COLO829 (cell line): ENCODE data around the gene ERBB2.
A peak's percentile ranks its signal among the peaks of the same experiment; 100 is the strongest.
"Not testable (repeated sequence)": the region's sequence is repeated elsewhere in the genome, so short reads cannot be mapped to it uniquely, and the experiment has no call there.

Experiments
- DNase-seq: peaks from one replicate; pipeline ENCODE4 v3.0.0; 2012; ENCODE audit warnings: low spot score

The ERBB2 gene

DNA sequence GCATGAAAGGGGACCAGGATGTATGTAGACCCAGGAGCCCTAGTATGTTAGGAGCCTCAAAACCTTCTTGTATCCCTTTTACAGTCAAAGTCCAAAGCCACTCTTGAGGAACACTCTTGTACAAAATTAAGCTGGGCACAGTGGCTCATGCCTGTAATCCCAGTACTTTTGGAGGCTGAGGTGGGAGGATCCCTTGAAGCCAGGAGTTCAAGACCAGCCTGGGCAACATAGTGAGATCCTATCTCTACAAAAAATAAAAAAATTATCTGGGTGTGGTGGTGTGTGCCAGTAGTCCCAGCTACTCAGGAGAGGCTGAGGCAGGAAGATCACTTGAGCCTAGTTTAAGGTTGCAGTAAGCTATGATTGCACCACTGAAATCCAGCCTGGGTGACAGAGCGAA is 26.1 kb downstream of the ERBB2 start:
- DNase-seq = not testable (repeated sequence)

DNA sequence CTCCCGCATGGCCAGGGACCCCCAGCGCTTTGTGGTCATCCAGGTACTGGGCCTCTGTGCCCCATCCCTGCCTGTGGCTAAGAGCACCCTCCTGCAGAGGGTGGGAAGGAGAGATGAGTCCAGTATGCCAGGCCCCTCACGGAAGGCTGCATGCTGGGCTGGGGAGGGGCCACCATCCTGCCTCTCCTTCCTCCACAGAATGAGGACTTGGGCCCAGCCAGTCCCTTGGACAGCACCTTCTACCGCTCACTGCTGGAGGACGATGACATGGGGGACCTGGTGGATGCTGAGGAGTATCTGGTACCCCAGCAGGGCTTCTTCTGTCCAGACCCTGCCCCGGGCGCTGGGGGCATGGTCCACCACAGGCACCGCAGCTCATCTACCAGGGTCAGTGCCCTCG is 26.8 kb downstream of the ERBB2 start:
- DNase-seq = no peak

DNA sequence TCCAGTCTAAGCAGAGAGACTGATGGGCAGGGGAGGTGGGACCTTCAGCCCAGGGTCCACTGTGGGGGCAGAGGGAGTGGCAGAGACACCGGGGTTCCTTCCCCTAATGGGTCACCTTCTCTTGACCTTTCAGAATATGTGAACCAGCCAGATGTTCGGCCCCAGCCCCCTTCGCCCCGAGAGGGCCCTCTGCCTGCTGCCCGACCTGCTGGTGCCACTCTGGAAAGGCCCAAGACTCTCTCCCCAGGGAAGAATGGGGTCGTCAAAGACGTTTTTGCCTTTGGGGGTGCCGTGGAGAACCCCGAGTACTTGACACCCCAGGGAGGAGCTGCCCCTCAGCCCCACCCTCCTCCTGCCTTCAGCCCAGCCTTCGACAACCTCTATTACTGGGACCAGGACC is 27.7 kb downstream of the ERBB2 start:
- no peak for DNase-seq

DNA sequence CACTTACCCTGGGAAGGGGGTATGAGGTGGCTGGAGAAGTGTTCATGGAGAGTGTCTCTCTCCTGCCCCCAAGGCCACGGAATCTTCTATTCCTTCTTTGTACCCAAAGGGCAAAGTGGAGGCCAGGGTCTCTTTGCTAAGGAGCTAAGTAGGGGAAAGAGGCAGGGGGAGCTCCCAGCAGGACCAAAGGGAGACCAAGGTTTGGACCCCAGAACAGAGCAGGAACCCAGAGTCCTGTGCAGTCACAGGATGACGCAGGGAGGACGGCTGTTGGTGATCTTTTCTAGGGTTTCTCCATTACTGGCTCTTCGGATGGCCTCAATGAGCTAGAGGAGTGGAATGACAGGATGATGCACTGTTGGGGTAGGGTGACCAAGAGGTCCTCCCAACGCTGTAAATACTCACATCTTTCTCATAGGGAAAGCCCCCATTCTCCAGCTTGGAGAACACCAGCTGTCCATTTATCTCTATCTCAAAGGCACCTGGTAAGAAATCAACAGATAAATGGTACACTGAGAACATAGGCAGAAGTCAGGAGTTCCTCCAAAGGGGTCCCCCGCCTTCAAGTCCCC is 29.5 kb downstream of the ERBB2 start:
- no peak for DNase-seq

DNA sequence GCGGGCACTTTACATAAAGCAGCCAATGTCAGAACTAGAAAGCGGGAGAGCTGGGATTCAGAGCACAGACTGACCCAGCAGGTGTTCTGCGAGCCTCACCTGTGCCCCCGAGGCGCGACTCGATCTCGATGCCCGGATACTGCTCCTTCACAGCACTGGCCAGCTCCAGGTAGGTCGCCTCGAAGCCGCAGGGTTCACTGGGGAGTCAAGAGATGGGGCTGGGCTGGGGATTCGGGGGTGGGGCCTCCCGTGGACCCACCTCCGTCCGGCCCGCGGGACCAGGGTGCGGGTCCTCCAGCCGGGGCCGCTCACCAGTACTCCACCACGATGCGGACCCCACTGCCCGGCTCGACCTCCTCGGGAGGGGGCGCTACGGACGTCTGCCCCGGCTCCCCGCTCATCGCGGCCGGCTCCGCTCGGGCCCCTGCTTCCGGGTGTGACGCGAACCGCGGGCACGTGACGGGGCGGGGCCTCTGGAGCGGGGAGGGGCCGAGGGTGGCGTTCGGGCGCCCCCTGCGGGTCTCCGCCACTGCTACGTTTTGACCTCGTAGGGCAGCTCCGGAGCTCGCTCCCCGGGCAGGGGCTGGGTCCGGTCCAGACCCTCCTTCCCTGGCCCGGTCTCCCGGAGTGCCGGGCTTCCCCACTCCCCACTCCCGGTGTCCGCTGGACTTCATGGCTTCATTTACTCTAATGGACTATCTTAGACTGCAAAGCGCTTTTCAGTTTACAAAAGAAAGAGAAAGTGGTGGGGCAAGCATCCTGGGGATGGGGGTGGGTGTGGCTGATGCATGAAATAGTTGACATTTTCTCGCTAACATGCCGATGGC is 30.4 kb downstream of the ERBB2 start, which contains the start of gene MIEN1:
Gene MIEN1, minus strand, starts transcription at position 438 of the 827 bp plus-strand sequence. Its CDS starts 37 bp downstream, at position 401.
- peak; percentile 95 for DNase-seq

DNA sequence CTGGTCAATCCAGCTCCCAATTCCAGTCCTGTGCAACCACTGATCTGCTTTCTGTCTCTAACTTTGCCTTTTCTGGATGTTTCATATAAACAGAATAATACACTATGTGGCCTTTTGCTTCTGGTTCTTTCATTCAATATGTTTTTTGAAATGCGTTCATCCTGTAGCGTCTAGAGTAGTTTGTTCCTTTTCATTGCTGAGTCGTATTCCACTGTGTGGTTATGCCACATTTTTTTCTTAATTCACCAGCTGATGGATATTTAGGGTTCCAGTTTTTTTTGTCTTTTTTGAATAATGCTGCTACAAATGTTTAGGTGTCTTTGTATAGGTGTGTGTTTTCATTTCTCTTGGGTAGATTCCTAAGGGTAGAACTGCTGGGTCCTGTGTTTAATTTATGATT is 32.7 kb downstream of the ERBB2 start:
- DNase-seq = no peak

DNA sequence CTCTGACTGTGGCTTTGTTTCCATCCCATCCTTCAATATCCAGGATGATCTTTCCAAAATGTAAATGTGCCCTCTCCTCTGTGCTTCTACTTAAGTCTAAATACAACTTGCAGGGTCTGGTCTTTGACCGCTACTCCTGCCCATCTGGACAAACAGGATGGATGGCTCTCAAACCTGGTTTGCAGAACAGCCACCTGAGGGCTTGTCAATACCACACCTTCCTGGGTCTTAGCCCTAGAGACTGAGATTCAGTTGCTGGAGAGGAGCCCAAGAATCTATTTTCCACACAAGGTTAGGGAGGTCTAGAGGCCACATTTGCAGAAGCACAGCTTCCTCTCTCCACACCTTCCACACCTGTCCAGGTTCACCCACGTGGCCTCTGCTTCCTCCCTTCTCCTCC is 36.0 kb downstream of the ERBB2 start:
- no peak for DNase-seq

DNA sequence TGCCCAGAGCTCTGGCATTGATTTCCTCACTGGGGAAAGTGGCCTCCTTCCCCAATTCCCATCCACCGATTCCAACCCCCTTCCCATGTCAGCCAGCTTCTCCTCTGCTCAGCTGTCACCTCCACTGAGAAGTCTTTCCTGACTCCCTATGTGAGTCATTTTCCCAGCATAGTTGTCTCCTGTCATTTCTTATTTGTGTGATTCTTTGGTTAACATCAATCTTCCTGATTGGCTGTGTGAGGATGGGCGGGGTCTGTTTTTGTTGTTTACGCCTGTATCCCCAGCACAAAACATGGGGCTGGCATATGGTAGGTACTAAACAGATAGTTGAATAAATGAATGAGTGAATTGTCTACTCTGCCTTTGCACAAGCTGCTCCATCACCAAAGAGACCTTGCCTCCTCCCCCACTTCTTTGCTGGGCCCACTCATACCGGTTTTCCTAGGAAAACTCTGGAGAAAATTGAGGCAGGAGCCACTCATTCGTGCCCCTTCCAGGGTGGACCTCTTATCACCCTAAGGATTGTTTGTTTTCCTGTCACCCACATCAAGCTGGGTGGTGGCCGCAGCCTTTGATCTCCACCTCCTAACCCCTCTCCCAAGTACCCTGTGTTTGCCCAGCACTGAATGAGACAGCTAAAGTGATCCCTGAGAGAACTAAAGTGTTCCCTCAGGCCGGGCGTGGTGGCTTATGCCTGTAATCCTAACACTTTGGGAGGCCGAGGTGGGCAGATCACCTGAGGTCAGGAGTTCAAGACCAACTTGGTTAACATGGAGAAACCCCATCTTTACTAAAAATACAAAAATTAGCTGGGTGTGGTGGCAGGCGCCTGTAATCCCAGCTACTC is 36.7 kb downstream of the ERBB2 start:
- DNase-seq = no peak

DNA sequence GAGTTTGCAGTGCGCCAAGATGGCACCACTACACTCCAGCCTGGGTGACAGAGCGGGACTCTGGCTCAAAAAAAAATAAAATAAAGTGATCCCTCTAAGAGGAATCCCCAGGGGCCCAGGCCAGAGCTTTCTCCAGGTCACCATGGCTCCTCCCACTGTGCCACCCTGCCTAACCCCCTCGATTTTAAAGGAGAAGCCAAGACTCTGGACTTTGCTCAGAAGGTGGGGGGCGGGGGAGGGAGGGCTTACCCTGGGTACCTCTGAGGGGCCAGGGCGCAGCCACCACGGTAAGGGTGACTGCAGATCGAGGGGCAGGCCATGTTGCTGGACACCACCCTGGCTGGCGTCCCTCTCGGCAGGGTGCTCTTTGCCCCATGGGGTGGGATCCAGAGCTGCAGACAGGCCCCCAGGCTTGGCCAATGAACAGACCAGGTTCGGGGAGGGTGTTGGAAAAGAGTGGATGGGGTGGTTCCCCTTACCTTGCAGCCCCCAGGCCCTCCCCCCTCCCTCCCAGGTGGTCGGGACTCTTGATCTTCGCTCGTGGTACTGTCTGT is 37.4 kb downstream of the ERBB2 start:
- DNase-seq = no peak

DNA sequence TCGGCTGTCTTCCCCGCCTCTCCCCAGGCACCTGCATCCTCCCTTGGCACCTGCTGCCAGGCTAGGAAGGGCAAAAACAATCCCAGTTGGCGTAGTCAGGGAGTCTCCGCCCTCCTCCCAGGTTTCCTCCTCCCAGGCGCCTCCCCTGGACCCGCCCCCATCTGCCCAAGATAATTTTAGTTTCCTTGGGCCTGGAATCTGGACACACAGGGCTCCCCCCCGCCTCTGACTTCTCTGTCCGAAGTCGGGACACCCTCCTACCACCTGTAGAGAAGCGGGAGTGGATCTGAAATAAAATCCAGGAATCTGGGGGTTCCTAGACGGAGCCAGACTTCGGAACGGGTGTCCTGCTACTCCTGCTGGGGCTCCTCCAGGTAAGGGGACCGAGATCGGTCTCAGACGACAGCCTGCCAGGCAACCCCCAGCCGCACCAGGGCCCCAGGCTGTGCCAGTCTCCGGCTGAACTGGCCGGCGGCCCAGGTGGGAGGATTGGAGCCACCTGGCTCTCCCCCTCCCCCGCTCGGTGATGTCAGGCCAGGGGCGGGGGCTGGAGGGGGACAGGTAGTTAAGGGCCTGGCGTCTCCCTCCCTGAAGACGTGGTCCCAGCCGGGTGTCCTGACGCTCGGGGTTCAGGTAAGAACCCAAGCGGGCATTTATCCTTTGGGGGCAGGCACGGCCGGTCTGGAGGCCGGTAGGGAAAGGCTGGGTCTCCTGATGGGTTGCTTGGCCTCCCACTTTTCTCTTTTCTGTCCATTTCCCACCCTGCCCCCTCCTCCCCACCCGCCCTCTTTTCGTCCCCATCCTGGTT is 38.1 kb downstream of the ERBB2 start, which contains the start of gene GRB7:
Gene GRB7, plus strand, starts transcription at position 179 of the 808 bp plus-strand sequence. CDS start 4,364 bp downstream, outside the sequence.
- DNase-seq = peak; percentile 76

DNA sequence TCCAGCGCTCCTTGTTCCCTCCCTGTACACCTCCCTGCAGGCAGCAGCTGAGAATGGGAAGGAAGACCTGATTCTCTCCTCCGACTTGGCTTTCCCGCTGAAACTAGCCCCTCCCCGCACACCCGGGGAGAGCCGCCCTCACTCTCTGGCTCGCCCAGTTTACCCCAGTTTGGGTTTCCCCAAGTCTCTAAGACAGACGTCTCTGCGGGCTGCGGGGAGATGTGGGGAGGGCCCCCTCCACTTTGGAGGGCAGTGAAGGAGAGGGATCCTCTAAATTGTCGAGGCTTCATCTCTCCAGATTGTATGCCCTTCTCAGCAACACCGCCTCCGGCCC is 38.7 kb downstream of the ERBB2 start:
- DNase-seq = no peak

DNA sequence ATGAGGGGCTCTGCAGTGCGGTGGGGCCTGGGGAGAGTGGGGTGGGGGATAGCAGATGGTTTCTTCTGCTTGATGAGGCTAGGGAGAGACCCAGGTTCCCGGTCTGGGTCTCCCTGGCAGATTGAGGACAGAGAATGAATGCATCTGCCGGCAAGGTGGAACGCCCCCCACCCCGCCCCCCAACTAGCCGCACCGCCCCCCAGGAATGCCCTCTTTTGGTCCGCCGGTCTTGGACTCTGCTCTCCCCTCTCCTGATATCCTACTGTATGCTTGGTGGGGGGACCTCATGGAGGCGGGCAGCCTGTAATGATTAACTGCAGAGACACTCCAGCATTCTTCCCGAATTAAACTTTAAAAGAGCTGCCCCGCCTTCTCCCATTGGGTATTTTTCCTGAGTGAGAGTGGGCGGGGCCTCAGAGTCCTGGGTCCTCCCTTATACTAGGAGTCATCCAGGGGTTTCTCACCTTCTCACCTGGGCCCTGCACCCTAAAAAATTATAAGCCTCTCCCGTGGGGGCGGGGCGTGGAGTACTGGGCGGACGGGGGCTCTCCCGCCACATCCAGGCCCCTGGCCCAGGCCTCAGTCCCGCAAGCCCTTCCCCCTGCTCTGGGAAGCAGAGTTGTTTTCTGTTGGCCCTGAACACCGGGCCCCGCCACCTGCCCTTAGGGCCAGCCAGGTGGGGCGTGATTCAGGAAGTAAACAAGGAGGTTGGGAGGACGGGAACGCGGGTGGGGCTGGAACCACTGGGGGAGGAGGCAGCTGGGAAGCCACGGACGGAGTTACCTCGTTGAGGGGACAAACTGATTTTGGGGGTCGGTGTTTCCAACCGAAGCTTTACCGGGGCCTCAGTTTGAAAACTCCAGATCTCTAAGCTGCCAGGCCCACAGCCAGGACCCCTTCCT is 39.4 kb downstream of the ERBB2 start:
- DNase-seq = no peak

DNA sequence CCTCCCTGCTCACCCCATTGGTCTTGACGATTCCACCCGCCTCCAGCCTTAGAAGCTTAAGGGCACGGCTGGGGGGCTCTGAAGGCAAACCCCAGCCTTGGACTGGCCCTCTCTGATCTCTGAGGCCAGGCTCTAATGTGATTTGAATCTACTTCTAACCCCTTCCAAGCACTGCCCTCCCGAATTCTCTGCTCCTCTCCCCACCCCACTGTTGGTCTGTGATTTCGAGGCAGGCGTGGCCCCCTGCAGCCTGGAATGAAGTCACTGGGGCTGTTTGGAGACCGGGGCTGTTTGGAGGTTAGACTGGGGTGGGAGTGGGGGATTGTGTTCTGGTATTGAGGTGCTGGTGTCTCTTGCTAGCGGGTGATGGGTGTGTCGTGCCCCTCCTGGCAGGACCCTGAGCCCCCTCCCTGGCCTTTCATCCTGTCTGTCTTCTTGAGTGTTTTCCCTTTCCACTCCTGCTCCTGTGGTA is 40.1 kb downstream of the ERBB2 start:
- DNase-seq = no peak

DNA sequence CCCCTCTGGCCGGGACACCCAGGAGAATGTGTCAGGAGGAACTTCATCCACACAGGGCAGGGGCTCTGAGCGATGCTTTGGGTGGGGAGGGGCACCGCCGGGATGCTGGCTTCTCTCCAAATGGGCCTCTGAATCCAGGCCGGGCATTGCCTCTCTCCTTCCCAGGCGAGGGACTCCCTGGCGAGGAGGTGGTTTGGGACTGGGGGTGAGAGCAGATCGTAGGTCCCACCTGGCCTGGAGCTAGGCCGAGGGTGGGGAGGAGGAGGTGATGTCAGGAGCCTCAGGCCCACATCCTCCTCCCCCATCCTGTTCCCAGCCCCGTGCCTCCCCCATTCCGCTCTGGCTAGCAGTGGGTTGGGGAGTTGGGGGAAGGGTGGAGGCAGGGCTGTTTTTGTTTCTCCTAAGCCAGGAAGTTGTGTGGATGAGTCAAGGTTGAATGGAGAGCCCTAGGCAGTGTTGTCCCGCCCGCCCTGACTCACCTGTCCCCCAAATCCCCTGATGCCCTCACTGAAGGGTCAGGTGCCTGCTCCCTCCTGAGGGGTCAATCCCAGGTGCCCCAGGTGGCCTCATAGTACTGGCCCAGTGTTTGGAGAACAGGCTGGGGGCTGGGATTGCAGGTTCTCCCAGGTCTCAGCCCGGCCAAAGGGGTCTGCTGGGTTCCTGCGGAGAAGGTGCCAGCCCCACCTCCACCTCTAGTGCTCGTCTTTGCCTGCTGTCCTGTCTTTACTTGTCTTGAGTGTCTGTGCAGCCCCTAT is 40.7 kb downstream of the ERBB2 start:
- no peak for DNase-seq

DNA sequence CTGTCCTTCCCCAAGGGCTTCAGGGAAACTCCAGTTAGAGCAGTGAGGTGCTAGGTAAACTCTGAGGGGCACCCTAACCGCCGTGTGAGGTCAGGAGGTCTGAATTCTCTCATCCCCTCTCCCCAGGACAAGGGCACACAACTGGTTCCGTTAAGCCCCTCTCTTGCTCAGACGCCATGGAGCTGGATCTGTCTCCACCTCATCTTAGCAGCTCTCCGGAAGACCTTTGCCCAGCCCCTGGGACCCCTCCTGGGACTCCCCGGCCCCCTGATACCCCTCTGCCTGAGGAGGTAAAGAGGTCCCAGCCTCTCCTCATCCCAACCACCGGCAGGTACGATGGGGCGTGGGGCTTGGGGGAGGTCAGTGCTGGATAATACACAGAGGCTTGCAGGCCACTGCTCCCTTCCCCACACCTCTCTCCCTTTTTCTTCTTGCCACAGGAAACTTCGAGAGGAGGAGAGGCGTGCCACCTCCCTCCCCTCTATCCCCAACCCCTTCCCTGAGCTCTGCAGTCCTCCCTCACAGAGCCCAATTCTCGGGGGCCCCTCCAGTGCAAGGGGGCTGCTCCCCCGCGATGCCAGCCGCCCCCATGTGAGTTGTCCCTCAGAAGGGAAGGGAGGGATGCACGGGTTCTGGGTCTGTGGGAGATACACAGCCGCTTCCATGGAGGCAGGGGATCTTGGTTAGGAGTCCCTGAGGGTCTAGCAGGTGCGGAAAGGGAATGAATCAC is 42.4 kb downstream of the ERBB2 start:
- DNase-seq = no peak

DNA sequence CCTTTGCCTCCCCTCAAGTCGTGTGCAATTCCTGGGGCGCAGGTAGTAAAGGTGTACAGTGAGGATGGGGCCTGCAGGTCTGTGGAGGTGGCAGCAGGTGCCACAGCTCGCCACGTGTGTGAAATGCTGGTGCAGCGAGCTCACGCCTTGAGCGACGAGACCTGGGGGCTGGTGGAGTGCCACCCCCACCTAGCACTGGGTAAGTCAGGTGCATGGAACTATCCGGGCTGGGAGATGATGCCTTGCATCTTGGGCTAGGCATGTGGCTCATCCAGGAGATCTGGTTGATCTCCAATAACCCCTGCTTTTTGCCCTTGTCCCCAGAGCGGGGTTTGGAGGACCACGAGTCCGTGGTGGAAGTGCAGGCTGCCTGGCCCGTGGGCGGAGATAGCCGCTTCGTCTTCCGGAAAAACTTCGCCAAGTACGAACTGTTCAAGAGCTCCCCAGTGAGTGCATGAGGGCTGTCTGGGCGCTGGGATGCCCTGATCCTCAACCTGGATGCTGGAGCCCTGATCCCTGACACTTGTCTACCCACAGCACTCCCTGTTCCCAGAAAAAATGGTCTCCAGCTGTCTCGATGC is 43.1 kb downstream of the ERBB2 start:
- DNase-seq = no peak

DNA sequence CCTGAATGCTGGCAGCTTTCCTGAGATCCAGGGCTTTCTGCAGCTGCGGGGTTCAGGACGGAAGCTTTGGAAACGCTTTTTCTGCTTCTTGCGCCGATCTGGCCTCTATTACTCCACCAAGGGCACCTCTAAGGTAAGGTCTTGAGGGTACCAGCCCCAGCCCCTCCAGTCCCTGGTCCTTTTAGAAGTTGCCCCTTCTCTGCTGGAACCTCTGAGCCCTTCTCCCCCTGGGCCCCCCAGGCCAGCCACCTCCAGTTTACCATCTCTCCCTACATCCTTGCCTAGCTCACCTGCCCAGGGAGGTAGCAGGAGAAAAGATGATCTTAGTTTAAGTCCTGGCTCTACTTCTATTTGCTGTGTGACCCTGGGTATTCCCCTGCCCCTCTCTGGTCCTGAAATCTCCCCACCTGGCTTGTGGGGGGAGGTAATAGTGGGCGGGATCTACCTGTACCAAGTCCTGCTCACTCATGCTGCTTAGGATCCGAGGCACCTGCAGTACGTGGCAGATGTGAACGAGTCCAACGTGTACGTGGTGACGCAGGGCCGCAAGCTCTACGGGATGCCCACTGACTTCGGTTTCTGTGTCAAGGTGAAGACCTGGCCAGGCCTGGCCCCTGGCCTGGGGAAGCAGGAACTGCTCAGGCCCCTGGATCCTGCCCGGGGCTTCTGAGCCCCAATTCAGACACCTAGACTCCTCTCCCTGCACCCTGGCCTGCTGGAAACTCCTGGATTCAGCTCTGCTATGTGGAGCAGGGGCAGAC is 44.4 kb downstream of the ERBB2 start:
- DNase-seq = no peak

DNA sequence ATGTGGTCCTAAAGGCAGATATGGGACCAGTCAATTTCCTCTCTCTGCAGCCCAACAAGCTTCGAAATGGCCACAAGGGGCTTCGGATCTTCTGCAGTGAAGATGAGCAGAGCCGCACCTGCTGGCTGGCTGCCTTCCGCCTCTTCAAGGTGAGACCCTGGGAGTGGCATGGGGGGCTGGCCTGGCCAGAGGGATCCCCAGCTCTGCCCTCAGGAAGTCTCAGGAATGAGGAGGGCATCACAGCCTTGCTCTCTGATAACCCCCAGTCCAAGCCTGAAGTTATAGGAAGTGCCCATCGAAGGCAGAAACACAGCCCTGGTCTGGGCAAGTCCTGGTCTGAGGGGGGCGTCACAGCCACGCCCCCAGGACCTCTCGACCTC is 45.0 kb downstream of the ERBB2 start:
- no peak for DNase-seq
